Measurements from ENCODE around the gene RADX.

DNA sequence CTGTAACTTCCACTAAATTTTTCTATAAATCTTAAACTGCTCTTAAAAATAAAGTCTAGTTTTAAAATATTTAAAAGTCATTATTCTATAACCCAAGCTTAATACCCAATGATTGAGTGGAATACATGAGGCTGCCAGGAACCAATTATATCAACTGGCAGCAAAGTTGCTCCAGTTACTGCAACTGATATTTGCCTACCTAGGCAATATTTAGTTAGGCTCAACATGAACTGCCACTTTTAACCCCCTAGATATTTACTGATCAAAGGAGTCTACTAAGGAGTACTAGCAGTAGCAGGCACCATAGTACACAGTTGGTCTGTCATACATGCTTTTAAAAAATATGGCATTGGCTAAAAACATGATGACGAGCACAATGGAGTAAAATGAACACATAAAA, 29.9 kb upstream of the RADX start:
- TF ChIP-seq, protein P1, sequence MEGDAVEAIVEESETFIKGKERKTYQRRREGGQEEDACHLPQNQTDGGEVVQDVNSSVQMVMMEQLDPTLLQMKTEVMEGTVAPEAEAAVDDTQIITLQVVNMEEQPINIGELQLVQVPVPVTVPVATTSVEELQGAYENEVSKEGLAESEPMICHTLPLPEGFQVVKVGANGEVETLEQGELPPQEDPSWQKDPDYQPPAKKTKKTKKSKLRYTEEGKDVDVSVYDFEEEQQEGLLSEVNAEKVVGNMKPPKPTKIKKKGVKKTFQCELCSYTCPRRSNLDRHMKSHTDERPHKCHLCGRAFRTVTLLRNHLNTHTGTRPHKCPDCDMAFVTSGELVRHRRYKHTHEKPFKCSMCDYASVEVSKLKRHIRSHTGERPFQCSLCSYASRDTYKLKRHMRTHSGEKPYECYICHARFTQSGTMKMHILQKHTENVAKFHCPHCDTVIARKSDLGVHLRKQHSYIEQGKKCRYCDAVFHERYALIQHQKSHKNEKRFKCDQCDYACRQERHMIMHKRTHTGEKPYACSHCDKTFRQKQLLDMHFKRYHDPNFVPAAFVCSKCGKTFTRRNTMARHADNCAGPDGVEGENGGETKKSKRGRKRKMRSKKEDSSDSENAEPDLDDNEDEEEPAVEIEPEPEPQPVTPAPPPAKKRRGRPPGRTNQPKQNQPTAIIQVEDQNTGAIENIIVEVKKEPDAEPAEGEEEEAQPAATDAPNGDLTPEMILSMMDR (IDR thresholded peaks at IDR 0.05): no peak
- TF ChIP-seq POLR2A (IDR thresholded peaks at IDR 0.05): no peak
